Activated B cell treated with CpG ODN at 0.5 μM for 24 hours (primary cell): ENCODE results near the gene MED29. TPM values are rescaled to one million over a fixed set of nuclear protein-coding genes. Genes with fewer than 3 reads are reported as not detected.

Experiments used
- ATAC-seq: fragments of 200-7000 bp; cut with Tn5 transposase; one replicate; pipeline ENCODE4 v1.10.0; 2021; ENCODE audit warnings: low read depth, mild to moderate bottlenecking, moderate library complexity
- CTCF ChIA-PET: fragments of 350-600 bp; sonication (Branson Sonifier 250); formaldehyde crosslinking; loops from one replicate; lab custom pipeline; 2021; ENCODE audit warnings: antibody characterized with exemption; lab: Charles Lee
- POLR2A ChIA-PET: fragments of 350-600 bp; sonication (Branson Sonifier 250); formaldehyde crosslinking; loops from one replicate; lab custom pipeline; 2021; ENCODE audit warnings: antibody characterized with exemption; lab: Charles Lee
- DNase-seq: peaks from one replicate; pipeline ENCODE4 v3.0.0; 2022
- H3K27ac Mint-ChIP-seq: one replicate; pipeline ENCODE4 v1.8.0; 2020; ENCODE audit warnings: mixed read lengths
- H3K27me3 Mint-ChIP-seq: one replicate; pipeline ENCODE4 v1.8.0; 2021; ENCODE audit warnings: mixed read lengths
- H3K36me3 Mint-ChIP-seq: one replicate; pipeline ENCODE4 v1.8.0; 2021; ENCODE audit warnings: low read depth, mixed read lengths
- H3K4me1 Mint-ChIP-seq: one replicate; pipeline ENCODE4 v1.8.0; 2021; ENCODE audit warnings: mixed read lengths
- H3K4me3 Mint-ChIP-seq: one replicate; pipeline ENCODE4 v1.8.0; 2020; ENCODE audit warnings: mild to moderate bottlenecking, mixed read lengths
- H3K9me3 Mint-ChIP-seq: one replicate; pipeline ENCODE4 v1.8.0; 2020; ENCODE audit warnings: mixed read lengths
- CTCF ChIP-seq: fragments of 200-600 bp; IDR thresholded peaks from one replicate; pipeline ENCODE4 v1.8.0; 2022; ENCODE audit warnings: antibody characterized with exemption, mild to moderate bottlenecking
- intact Hi-C: fragments of 100-400 bp; cut with micrococcal nuclease; formaldehyde crosslinking; loops from one replicate; pipeline ENCODE4 v1.15.1; 2024
- total RNA-seq: library from RNA; stranded (reverse); gene quantifications from 2 replicates; pipeline ENCODE4 v1.2.3, GENCODE V29; 2022

The MED29 gene
- total RNA-seq, 1 donor from 2014 or later, result 39.0 TPM

GRCh38 chr19:39422020-39422419, 30.8 kb downstream of the MED29 start:
- CTCF ChIA-PET, result no interaction called here
- POLR2A ChIA-PET, result interaction anchor here (0.6 to 15.0 kb wide), 5 partner anchors 8 to 167 kb away, joined by 3 to 285 read pairs (median 4); partner anchors contain the start of gene RPS16
- H3K4me1 Mint-ChIP-seq, result peaks cover 3% of the 10 kb centered on the region

DNA sequence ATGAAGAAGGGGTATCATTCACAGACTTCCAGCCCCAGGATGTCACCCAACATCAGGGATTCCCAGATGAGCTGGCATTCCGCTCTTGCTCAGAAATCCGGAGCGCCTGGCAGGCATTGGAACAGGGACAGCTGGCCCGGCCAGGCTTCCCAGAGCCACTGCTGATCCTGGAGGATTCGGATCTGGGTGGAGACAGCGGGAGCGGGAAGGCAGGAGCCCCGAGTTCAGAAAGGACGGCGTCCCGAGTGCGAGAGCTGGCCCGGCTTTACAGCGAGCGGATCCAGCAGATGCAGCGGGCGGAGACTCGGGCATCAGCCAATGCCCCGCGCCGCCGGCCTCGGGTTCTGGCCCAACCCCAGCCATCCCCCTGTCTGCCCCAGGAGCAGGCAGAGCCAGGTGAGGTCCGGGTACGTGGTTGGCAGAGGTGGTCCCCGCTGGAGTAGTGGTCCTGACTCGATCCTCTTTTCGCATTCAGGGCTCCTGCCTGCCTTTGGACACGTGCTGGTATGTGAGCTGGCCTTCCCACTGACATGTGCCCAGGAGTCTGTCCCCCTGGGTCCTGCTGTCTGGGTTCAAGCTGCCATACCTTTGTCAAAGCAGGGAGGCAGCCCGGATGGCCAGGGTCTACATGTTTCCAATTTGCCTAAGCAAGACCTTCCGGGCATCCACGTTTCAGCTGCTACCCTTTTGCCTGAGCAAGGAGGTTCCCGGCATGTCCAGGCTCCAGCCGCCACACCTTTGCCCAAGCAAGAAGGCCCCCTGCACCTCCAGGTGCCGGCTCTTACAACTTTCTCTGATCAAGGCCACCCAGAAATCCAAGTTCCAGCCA, 32.3 kb downstream of the MED29 start:
- H3K36me3 Mint-ChIP-seq, result peaks cover 48% of the 10 kb centered on the region
- ChIA-PET POLR2A (interaction anchor here (1.2 to 15.0 kb wide), 2 partner anchors 8 to 16 kb away, joined by 3 to 285 read pairs; partner anchors contain the start of gene RPS16), CTCF (no interaction called here)
- no peak overlapping the region for H3K27ac Mint-ChIP-seq
- H3K9me3 Mint-ChIP-seq, result no peaks in the 10 kb centered on the region
- no peak for ATAC-seq
- H3K4me1 Mint-ChIP-seq, result no peaks in the 10 kb centered on the region
- intact Hi-C loops, result no loop called here
- DNase-seq, result no peak
- no peak for TF ChIP-seq CTCF
- no peak overlapping the region for H3K4me3 Mint-ChIP-seq
- no peaks in the 10 kb centered on the region for H3K27me3 Mint-ChIP-seq

More at GRCh38 chr19:39422020-39422419, 30.8 kb downstream of the MED29 start:
- intact Hi-C loops, result no loop called here
- H3K36me3 Mint-ChIP-seq, result peaks cover 60% of the 10 kb centered on the region
- DNase-seq (no peak), ATAC-seq (no peak)
- H3K4me3 Mint-ChIP-seq, result no peak overlapping the region
- H3K27me3 Mint-ChIP-seq, result no peaks in the 10 kb centered on the region
- no peaks in the 10 kb centered on the region for H3K9me3 Mint-ChIP-seq
- no peak for TF ChIP-seq CTCF
- H3K27ac Mint-ChIP-seq, result no peak overlapping the region

- TF ChIP-seq CTCF, result no peak
- intact Hi-C loops, result no loop called here
- DNase-seq (no peak), ATAC-seq (no peak)
- peaks cover 37% of the 10 kb centered on the region for H3K36me3 Mint-ChIP-seq
- no peaks in the 10 kb centered on the region for H3K9me3 Mint-ChIP-seq
- ChIA-PET POLR2A (interaction anchor here (0.6 to 15.0 kb wide), 5 partner anchors 7 to 737 kb away, joined by 3 to 285 read pairs (median 3); partner anchors contain the start of genes PLEKHG2 and RPS16), CTCF (no interaction called here)
- no peaks in the 10 kb centered on the region for H3K4me1 Mint-ChIP-seq
- no peak overlapping the region for H3K4me3 Mint-ChIP-seq
- H3K27me3 Mint-ChIP-seq, result no peaks in the 10 kb centered on the region
- no peak overlapping the region for H3K27ac Mint-ChIP-seq
Measured at GRCh38 chr19:39424934-39425333, 33.8 kb downstream of the MED29 start.

DNA sequence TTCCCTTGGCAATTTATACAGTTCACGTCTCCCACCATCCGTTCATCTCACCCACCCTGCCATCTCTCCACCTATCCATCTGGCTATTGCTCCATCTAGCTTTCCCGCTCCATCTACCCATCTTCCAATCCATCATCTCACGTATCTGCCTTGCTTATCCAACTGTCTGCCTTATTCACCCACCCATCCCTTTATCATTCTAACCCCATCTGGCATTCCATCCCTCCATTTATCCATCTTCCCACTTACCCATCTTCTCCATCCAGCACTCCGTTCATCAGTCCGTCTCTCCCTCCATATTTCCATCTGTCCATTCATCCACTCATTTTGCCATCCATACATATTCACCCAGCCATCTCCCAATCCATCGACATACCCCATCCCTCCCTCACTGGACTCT, 34.6 kb downstream of the MED29 start:
- Mint-ChIP-seq H3K27me3 (no peaks in the 10 kb centered on the region), H3K9me3 (no peaks in the 10 kb centered on the region), H3K36me3 (peaks cover 36% of the 10 kb centered on the region), H3K4me3 (no peak overlapping the region), H3K27ac (no peak overlapping the region), H3K4me1 (peaks cover 6% of the 10 kb centered on the region)
- intact Hi-C loops, result no loop called here
- TF ChIP-seq CTCF, result no peak
- POLR2A ChIA-PET, result interaction anchor here (3.2 kb wide), 1 partner anchor 10 kb away, joined by 31 read pairs; the partner anchor contains the start of gene RPS16
- ATAC-seq, result no peak
- DNase-seq, result no peak
- CTCF ChIA-PET, result interaction anchor here (0.7 kb wide), 1 partner anchor 16 kb away, joined by 3 read pairs; no protein-coding TSS in a partner anchor

- CTCF ChIA-PET, result interaction anchor here (0.7 kb wide), 1 partner anchor 15 kb away, joined by 3 read pairs; no protein-coding TSS in a partner anchor
- DNase-seq, result no peak
Measured at GRCh38 chr19:39426170-39426569, 35.0 kb downstream of the MED29 start.

More at GRCh38 chr19:39426170-39426569, 35.0 kb downstream of the MED29 start:
- Mint-ChIP-seq H3K36me3 (peaks cover 38% of the 10 kb centered on the region), H3K9me3 (no peaks in the 10 kb centered on the region), H3K27me3 (no peaks in the 10 kb centered on the region), H3K27ac (no peak overlapping the region), H3K4me1 (peaks cover 10% of the 10 kb centered on the region), H3K4me3 (no peak overlapping the region)
- ATAC-seq, result no peak
- TF ChIP-seq CTCF, result no peak
- intact Hi-C loops, result no loop called here
- POLR2A ChIA-PET, result interaction anchor here (3.2 to 11.0 kb wide), 2 partner anchors 8 to 9 kb away, joined by 31 to 285 read pairs; partner anchors contain the start of genes PLEKHG2 and RPS16
